NCI-H2107 (cell line): ENCODE measurements around the gene BNIPL.

ENCODE experiments used
- DNase-seq: peaks from one replicate; lab custom pipeline; 2025; lab: John Stamatoyannopoulos, UW

Gene BNIPL, protein sequence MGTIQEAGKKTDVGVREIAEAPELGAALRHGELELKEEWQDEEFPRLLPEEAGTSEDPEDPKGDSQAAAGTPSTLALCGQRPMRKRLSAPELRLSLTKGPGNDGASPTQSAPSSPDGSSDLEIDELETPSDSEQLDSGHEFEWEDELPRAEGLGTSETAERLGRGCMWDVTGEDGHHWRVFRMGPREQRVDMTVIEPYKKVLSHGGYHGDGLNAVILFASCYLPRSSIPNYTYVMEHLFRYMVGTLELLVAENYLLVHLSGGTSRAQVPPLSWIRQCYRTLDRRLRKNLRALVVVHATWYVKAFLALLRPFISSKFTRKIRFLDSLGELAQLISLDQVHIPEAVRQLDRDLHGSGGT

DNA sequence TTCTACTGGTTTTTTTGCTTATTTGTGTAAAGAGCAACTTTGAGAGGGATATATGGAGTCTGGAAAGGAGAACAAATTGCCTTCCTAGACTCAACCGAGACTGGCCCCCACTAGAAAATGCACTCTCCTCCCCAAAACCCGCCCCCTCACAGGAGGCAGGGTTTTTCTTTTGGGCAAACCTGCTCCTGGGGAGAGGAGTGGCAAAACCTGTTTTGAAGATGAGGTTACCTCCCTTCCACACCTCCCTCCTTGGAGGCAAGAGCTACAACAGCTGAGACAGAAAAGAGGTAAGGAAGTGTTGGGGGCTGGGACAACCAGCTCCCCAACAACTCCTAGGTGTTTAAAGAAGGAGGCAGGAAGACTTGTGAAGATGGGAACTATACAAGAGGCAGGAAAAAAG, at the start of gene BNIPL:
Gene BNIPL (plus strand): TSS at position 231 of the 400 bp plus-strand sequence. CDS start 140 bp downstream, at position 371.
- DNase-seq, result no peak

DNA sequence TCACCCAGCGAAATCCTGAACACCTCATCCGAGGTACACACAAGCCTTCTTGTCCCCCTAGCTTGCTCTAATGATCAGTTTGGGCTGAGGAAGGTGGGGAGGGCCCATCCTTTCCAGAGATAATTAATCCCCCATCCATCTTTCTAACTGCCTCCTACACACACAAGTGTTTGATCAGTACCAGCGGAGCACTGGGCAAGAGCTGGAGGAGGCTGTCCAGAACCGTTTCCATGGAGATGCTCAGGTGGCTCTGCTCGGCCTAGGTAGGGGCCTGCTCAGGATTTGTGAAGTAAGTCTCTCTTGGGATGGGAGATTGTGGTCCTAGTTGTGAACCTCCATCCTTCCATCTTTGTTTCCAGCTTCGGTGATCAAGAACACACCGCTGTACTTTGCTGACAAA, 48.5 kb upstream of the BNIPL start:
- no peak for DNase-seq

DNA sequence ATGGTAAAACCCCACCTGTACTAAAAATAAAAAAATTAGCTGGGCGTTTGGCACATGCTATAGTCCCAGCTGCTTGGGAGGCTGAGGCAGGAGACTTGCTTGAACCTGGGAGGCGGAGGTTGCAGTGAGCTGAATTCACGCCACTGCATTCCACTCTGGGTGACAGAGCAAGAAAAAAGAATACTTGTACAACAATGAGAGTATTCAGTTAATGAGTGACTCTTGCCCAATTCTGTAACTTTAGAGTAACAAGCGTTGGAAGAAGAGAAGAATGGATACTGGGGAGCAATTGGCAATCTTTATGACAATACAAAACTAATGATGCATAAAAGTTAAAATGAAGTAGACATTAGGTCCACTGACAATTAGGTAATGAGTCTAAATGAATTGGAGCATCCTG, 43.8 kb upstream of the BNIPL start:
- DNase-seq, result no peak

DNA sequence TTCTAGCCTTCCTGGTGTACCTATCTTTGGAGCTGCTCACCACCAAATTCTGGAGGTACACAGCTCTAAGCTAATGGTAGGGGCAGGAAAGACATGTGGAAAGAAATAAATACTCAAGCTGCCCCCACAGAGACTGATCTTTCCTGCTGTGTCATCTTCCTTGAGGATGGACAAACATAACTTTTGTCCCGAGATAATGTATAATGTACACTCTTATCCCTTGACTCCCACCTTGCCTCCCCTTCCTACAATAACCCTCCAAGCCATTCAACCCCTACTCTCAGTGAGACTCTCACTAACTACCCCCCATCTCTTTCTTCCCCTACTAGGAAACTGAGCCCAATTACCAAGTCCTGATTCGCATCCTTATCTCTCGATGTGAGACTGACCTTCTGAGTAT, 42.1 kb upstream of the BNIPL start:
- DNase-seq, result no peak

DNA sequence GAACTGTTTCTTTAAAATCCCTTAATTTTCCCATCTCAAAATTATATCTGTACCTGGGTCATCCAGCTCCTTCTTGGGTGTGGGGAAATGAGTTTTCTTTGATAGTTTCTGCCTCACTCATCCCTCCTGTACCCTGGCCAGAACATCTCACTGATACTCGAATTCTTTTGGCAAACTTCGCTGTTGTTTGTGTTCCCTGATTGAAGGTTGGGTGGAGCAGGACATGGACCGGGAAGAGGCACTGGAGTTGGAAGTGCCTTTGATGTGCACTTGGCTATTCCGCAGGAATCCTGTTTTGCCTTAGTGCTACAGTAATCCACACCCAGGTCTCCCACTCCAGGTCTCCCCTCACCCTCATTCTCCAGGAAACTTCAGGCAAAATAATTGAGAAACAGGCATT, 40.9 kb upstream of the BNIPL start:
- no peak for DNase-seq

DNA sequence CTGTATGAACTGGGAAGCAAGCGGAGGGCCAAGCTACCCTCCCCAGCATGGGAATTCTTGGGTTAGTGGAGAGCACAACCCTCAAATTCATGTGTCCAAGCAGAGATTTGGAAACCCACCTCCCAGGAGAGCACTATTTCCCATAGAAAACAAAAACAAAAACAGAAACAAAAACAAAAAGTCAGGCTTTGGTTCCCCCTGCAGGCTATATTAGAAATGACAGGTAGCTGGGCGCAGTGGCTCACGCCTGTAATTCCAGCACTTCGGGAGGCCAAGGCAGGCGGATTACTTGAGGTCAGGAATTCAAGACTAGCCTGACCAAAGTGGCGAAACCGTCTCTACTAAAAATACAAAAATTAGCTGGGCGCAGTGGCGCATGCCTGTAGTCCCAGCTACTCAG, 40.5 kb upstream of the BNIPL start:
- DNase-seq, result no peak

DNA sequence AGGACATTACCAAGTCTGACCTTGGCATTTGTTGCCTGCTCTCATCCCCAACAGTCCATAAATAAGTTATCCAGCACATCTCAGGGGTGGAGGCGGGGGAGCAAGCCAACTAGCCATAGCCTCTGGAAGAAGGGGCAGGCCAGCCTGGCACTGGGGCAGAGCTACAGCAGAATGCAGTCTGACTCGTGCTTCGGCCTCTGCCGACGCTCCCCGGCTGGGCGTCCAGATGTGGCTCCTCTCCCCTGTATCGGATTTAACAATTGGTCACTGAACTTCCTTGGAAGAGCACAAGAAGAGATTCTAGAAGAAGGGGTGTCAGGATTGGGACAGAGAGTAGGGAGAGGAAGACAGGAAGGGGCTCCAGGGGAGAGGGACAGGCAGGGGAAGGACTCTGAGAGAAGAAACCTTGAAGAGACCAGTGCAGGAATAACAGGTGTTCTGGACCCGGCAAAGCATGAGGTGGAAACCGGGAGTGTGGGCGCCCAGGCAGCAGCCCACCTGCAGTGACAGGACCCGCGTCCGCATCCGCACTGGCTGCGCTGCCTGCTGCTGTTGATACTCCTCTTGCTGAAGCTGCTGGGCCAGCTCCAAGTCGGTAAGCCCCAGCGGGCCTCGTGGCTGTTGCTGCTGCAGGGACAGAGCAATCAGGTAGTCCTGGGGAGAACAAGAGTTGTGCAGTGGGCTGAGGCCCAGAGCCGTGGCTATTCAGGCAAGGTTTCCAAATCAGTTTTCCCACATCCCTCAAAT, 39.1 kb upstream of the BNIPL start:
- no peak for DNase-seq

DNA sequence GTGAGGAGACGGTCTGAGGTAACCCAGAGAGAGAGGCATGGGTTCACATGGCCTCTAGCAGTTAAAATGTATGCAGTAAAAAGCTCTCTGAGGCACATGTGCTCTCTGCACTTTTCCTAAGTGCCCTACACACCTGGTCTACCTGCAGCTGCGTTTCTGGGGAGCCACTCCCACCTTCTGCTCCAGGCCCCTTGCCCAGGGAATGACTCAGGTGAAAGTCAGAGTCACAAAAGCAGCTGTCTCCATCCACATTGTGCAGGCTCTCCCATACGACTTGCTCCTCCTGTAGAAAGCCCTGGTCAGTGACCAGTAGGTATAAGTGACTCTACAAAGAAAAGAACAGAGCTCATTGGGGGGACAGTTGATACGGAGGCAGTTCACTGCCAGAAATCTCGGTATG, 38.4 kb upstream of the BNIPL start:
- no peak for DNase-seq

DNA sequence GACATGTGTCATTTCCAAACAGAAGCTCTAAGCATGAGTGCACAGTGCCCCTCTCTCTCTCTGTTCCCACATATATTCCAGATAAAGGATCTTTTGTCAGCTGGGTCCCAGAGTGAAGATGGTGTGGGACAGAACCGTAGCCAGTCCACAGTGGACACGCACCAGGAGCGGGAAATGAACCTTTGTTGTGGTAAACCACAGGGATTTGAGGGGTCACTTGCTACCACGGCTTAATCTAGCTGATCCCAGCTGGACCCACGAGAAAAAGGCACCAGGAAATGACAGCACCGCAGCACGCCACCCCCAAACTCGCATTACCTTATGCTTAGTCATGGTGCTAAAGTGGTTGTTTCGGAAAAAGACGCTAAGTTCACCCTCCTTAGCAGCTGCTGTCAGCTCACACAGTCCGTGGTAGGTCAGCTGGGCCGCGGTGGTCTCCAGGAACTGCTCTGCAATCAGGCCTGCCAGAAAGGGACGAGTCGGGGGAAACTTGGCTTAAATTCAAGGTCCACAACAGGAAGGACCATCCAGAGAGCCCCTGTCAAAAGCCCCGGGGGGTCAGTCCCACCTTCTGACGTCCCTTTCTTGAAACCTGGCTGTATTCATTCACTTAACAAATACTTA, 37.2 kb upstream of the BNIPL start:
- DNase-seq, result no peak

DNA sequence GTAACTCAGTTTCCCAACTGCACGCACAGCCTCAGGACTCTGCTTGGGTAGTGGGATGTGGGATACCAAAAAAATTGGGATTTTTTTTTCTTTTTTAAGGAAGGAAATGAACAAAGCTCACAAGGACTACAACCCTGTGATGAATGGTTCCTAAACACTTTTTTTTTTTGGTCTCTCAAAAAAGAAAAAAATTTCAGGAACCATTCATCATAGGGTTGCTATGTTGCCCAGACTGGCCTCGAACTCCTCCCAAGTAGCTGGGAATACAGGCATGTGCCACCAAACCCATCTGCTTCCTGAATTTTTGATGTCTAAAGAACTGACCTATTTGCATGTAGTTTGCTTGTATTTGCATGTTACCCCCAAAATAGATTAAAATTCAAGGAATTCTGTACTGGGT, 36.5 kb upstream of the BNIPL start:
- no peak for DNase-seq

DNA sequence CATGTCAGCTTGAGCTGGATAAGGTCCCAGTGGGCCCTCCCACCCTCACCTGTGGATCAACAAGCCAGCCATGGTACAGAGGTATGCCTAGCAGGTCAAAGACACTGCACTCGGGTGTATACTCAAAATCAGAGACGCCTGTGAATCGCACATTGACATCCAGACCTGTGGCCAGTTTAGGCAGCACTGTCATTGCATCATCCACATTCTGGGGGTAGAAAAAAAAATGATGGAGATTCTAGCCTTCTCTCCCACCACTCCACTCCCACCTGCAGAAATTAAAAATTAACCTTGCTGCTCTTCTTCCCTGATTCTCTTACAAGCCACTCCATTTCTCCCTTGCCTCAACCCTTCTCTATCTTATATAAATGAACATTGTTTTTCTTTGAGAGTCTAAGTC, 36.0 kb upstream of the BNIPL start:
- DNase-seq, result no peak

DNA sequence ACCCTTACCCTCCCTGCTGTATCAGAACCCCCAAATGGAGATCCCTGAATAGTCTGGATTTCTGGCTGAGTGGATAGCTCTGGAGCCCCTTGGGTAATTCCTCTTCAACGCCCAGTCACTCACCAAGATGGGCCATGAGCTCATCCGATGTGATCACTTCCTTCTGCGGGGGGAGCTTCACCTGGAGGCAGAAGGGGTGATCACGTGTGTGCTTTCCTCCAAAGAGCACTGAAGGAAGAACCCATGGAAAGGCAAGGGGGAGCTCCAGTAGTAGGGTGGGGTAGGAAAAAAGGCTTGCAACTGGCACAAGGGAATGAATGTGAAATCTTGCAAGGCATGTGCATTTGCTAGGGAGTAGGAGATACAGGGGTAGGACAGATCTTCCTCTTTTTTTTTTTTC, 34.8 kb upstream of the BNIPL start:
- DNase-seq, result no peak

DNA sequence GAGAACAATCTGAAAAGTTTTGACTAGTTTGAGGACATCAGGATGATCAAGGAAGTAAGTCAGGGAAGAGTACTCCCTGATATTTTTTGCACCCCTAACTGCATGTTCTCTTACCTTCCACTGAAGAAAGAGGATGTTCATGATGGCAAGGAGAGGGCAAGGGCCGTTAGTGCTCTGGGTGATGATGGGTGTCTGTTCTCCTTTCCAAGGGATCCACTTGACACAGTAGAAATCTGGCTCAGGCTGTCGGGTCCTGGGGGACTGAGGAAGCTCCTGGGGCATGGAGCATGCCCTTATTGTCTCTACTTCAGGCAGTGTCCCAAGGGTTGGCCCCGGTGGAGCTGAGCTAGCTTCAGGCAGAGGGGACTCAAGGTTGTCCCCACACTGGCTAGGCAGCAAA, 34.3 kb upstream of the BNIPL start:
- DNase-seq, result no peak

DNA sequence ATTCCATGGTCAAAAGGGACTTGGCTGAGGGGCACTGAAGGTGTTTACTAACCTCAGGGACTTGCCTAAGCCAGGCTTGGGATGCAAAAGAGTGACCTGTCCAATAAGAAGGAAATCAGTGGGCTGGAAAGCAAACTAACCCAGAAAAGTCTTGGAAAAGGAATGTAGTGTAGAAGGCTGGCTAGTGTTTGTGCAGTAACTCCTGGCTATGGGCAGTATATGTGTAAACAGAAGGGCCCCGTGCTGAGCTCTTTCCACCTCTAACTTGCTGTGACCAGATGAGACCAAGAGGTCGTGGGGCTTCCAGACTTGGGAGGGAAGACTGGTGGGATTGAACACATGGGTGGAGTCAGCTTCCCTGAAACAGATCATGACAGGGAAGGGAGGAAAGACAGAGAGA, 33.8 kb upstream of the BNIPL start:
- no peak for DNase-seq

DNA sequence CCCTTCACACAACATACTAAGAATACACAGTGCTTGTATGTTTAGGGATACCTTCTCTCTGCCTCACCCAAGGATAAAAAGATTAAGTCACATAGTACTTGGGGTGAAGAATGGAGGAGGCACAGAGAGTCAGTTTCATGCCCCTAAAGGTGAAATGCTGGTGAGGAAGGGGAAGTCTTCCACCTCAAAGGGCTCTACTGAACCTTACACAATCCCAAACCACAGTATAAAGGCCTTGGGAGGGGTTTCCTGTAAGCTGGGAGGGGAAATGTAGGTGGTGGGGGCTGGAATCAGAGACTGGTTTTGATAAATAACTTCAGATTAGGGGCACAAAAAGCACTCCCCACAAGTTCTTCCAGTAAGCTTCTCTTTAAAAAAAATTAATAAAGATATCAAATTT, 33.2 kb upstream of the BNIPL start:
- no peak for DNase-seq

DNA sequence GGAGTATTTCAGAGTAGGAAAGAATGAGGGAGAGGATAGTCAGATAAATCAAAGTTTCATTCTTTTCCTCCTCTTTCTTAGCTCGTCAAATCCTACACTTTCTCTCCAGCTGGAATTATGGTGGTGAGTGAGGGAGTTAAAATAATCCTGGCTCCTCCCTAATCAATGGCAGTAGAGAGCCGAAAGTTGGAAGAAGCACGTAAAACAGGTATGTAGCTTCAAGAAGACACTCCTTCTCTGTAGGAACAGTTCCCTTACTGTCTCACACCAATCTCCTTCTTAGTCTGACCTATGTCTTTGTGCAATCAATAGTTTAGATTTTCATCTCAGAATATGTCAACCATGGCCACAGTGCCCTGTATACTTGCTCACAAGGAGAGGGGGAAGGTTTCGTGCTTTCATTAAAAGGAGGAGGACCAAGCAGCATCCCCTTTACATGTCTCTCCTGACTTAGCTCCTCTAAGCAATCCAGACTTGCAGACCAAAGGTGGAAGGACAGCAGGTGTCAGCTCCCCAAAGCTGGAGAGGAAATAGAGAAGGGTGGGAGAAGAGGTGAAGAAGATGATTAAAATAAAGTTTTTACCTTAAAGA, 30.6 kb upstream of the BNIPL start:
- no peak for DNase-seq

DNA sequence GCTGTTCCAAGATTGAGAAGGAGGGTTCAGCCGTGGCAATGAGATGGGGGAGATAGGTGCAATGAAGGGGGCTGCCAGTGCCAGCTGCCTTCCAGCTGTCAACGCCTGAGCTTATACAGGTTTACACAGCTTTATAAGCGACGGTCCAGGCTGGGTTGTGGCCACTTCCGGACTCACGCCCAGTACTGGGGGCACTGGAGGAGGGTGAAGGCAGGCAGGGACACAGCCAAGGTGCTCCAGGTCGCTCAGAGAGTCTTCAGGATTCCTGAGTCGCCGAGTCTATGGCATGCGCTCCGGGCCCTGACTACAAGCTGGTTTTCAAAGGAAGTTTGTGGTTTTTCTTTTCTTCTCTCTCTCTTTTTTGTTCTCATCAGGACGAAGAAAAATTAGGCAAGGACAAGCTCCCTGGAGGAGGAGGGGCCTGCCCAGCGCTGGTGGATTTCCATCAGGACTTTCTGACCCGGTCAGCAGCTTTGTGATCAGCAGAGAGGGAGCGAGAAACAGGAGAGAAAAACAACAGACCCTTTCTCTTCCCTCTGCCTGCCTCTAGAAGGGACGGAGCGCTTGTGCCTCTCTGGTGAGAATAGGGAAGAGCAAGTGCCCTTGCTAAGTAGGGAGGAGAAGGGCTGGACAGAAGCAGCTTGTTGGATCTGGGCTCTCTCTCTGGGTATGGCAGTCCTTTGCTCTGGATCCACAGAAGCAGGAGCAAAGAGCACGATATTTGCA, 29.9 kb upstream of the BNIPL start, which contains the start of gene MINDY1:
Gene MINDY1 (minus strand): TSS at position 576 of the 726 bp plus-strand sequence. CDS start 4,285 bp downstream, outside the sequence.
- peak; percentile 61 for DNase-seq

DNA sequence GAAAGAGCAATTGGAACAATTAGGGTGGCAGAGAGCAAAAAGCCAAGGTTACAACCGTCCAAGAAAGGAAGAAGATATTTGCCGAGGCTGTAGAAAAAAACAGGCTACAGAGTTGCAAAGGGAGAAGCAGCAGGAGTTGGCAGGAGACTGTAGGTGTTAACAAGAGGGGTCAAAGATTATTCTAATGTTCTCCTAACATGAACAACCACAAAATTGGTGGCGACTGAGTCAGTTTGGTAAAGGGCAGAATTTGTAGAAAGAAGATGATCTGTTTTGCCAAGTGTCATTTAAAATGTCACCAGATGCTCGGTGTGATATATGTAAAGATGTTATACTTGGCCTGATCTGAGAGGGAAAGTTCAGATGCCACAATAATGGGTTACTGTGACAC, 28.5 kb upstream of the BNIPL start:
- no peak for DNase-seq

DNA sequence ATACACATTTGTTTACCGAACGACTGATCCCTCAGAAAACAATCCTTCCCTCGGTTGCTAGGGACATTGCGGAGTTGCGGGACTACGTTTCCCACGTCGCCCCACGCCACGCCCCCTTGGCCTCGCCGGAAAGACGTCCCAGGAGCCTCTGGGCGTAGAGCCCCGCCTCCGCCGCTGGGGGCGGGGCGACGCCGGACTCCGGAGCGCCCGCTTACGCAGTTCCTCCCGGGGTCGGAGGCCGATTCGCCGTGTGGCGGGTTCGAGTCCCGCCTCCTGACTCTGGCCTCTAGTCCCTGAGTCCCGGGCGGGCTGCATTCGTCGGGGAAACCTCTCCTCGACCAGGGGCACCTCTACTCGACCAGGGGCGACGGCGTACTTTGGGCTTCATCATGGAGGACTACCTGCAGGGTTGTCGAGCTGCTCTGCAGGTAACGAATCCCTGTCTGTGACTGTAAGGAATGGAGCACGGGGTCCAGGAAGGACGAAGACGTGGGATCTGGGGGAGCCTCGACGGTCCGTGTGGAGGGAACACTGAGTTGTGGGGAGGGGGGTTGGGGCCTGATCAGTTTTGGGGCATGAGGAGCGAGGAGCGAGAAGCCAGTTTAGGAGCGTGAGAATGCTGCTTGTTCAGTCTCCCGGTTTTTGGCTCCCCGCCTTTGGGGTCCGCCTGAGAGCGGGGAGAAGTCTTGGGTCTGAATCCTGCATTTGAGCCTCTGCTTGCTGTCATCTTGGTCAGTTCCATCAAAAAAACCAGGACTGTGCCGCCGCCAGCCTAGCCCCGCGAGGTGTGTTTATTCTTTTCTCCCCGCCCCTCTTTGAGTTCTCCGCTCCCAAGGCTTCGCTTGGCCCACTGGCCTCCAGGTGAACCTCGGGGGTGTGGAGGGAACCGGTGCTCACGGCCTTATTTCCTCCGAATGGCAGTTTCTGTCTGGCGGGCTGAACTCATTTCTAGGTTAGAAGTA, 27.9 kb upstream of the BNIPL start, which contains the start of gene PRUNE1:
Gene PRUNE1 (plus strand): TSS at position 206 of the 962 bp plus-strand sequence. CDS start 184 bp downstream, at position 390.
- peak; percentile 98 for DNase-seq

DNA sequence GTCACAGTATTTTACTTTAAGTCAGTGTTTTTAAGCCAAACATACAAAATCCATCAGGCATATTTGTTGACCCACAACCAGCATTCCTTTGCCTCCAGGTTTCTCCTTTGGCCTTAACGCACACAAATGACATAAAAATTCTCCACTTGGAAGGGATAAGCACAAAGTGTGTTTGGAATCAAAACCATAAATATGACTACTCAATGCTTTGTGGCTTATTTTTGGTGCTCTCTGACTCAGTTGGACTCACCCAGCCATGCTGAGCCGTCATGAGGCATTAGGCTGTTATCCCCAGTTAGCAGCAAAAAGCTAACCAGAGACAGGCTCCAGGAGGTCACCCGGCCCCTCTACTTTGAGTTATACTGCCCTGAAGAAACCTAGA, 27.2 kb upstream of the BNIPL start:
- DNase-seq, result no peak
